Thyroid gland (tissue), 4 donors: ENCODE measurements around the gene ERMARD.

Experiments
- POLR2A ChIP-seq, 2 donors: fragments of 450-650 bp; IDR thresholded peaks; one replicate each; pipeline ENCODE4 v1.6.1; 2017; ENCODE audit warnings: antibody characterized with exemption in 2 of 2, mild to moderate bottlenecking in 2 of 2, moderate library complexity in 1 of 2
- TF ChIP-seq, protein P1 (sequence below), 6 experiments: fragments of 200-600 bp in 3 of 6; fragments of 450-650 bp in 3 of 6; sonication (generic) in 3 of 6; IDR thresholded peaks; one replicate each; pipeline ENCODE4 v1.5.1; 2016 to 2019; ENCODE audit warnings: antibody characterized with exemption in 6 of 6, mild to moderate bottlenecking in 2 of 6, inconsistent platforms in 1 of 6, moderate library complexity in 1 of 6

DNA sequence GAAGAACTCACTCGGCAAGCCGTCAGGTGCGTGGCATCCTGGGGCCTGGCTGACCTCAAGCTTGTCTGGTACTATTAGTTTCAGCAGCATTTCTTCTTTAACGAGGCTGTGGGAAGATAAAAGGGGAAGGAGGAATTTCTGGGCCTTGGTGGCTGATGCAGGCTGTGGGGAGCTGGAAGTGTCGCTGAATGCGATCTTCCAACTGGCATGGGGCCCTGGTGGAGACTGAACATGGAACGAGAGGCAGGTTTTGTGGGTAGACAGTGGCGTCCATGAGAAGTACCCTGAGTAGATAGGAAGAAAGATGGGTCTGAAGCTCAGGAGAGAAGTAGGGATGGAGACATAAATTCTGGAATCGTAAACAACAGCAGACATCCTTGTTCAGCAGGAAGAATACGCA is 23.9 kb downstream of the ERMARD start:
- TF ChIP-seq, protein P1, sequence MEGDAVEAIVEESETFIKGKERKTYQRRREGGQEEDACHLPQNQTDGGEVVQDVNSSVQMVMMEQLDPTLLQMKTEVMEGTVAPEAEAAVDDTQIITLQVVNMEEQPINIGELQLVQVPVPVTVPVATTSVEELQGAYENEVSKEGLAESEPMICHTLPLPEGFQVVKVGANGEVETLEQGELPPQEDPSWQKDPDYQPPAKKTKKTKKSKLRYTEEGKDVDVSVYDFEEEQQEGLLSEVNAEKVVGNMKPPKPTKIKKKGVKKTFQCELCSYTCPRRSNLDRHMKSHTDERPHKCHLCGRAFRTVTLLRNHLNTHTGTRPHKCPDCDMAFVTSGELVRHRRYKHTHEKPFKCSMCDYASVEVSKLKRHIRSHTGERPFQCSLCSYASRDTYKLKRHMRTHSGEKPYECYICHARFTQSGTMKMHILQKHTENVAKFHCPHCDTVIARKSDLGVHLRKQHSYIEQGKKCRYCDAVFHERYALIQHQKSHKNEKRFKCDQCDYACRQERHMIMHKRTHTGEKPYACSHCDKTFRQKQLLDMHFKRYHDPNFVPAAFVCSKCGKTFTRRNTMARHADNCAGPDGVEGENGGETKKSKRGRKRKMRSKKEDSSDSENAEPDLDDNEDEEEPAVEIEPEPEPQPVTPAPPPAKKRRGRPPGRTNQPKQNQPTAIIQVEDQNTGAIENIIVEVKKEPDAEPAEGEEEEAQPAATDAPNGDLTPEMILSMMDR (IDR thresholded peaks at IDR 0.05) = no peak
- TF ChIP-seq POLR2A (IDR thresholded peaks at IDR 0.05) = no peak
